PC-3 (cell line): ENCODE measurements around the gene ARL14EP. TPM values are rescaled to one million over a fixed set of nuclear protein-coding genes. Genes with fewer than 3 reads are reported as not detected.

Experiments
- ATAC-seq: fragments of 200-7000 bp; cut with Tn5 transposase; 2 replicates; pipeline ENCODE4 v1.9.1; 2020; ENCODE audit warnings: mild to moderate bottlenecking, moderate library complexity
- BruUV-seq: library from RNA; stranded (reverse); fragments of 400-500 nt; replicated peaks from 2 replicates; lab custom pipeline; 2021; lab: Mats Ljungman, UMichigan
- CTCF ChIA-PET: fragments of 300-600 bp; sonication (Branson Sonifier 250); formaldehyde crosslinking; loops from one replicate; lab custom pipeline; 2022; ENCODE audit warnings: antibody characterized with exemption; lab: Charles Lee
- POLR2A ChIA-PET: fragments of 300-600 bp; sonication (Branson Sonifier 250); formaldehyde crosslinking; loops from one replicate; lab custom pipeline; 2022; ENCODE audit warnings: antibody characterized with exemption; ENCODE audit not compliant: unreplicated experiment; lab: Charles Lee
- DNase-seq: peaks from one replicate; pipeline ENCODE4 v3.0.0-alpha.2; 2015
- H2AFZ ChIP-seq: fragments of 300-600 bp; sonication (generic); 2 replicates; pipeline ENCODE4 v1.6.0; 2016; ENCODE audit warnings: antibody characterized with exemption, low read length
- H3F3A ChIP-seq: fragments of 300-600 bp; sonication (generic); one replicate; pipeline ENCODE4 v1.6.0; 2017; ENCODE audit warnings: antibody characterized with exemption, low read length, control low read depth, mild to moderate bottlenecking; ENCODE audit not compliant: unreplicated experiment
- H3K27ac ChIP-seq: fragments of 300-600 bp; sonication (generic); 2 replicates; pipeline ENCODE4 v1.5.1; 2016; ENCODE audit warnings: mild to moderate bottlenecking, low read length
- H3K27me3 ChIP-seq: fragments of 300-600 bp; sonication (generic); 2 replicates; pipeline ENCODE4 v1.6.1; 2016; ENCODE audit warnings: low read length, mixed read lengths
- H3K36me3 ChIP-seq: fragments of 300-600 bp; sonication (generic); 2 replicates; pipeline ENCODE4 v1.6.1; 2016; ENCODE audit warnings: low read depth, mixed run types, low read length, mixed read lengths
- H3K4me1 ChIP-seq: fragments of 300-600 bp; sonication (generic); 2 replicates; pipeline ENCODE4 v1.5.1; 2016; ENCODE audit warnings: low read length; ENCODE audit not compliant: insufficient read depth
- H3K4me2 ChIP-seq: fragments of 300-600 bp; sonication (generic); 2 replicates; pipeline ENCODE4 v1.6.0; 2016; ENCODE audit warnings: low read length
- H3K4me3 ChIP-seq: fragments of 300-600 bp; sonication (generic); 2 replicates; pipeline ENCODE4 v1.5.1; 2016; ENCODE audit warnings: mild to moderate bottlenecking, low read length, mixed read lengths
- H3K79me2 ChIP-seq: fragments of 300-600 bp; sonication (generic); 2 replicates; pipeline ENCODE4 v1.6.1; 2017; ENCODE audit warnings: low read length, mixed read lengths
- H3K9ac ChIP-seq: fragments of 300-600 bp; sonication (generic); 2 replicates; pipeline ENCODE4 v1.6.0; 2016; ENCODE audit warnings: mild to moderate bottlenecking, low read length
- H3K9me2 ChIP-seq: fragments of 300-600 bp; sonication (generic); replicated peaks from 2 replicates; pipeline ENCODE4 v1.6.1; 2016; ENCODE audit warnings: mixed run types, low read length, mixed read lengths
- H3K9me3 ChIP-seq: fragments of 300-600 bp; sonication (generic); 2 replicates; pipeline ENCODE4 v1.6.1; 2016; ENCODE audit warnings: low read length, mixed read lengths
- H4K20me1 ChIP-seq: fragments of 300-600 bp; sonication (generic); 2 replicates; pipeline ENCODE4 v1.6.1; 2016; ENCODE audit warnings: low read length, mixed read lengths
- CTCF ChIP-seq: fragments of 300-600 bp; sonication (generic); conservative IDR thresholded peaks from 2 replicates; pipeline ENCODE4 v1.5.1; 2017; ENCODE audit warnings: antibody characterized with exemption, low read depth, mild to moderate bottlenecking, low read length
- EZH2 ChIP-seq: fragments of 300-600 bp; sonication (generic); IDR thresholded peaks from one replicate; pipeline ENCODE4 v1.6.1; 2017; ENCODE audit warnings: antibody characterized with exemption, mild to moderate bottlenecking, low read length; ENCODE audit not compliant: unreplicated experiment
- EZH2phosphoT487 ChIP-seq: fragments of 300-600 bp; sonication (generic); IDR thresholded peaks from 2 replicates; pipeline ENCODE4 v1.6.1; 2018; ENCODE audit warnings: mild to moderate bottlenecking, antibody characterized with exemption, low read length, borderline replicate concordance
- intact Hi-C: fragments of 100-400 bp; cut with micrococcal nuclease; formaldehyde crosslinking; loops from 2 replicates; pipeline ENCODE4 v1.9.0; 2023
- total RNA-seq: library from RNA; depleted of rRNA; stranded (reverse); fragments of >200 nt; gene quantifications from 2 replicates; pipeline ENCODE4 v1.2.3, GENCODE V29; 2014

Gene ARL14EP
- total RNA-seq, 1 experiment from 2014 or later: 8.4 TPM

GRCh38 chr11:30284836-30285235 lies 38.1 kb upstream of the ARL14EP start:
- DNase-seq (no peak), ATAC-seq (no peak)
- no peak overlapping the region for H3K4me2 ChIP-seq
- no peak overlapping the region for H3K27ac ChIP-seq
- H2AFZ ChIP-seq: no peak overlapping the region
- H3K36me3 ChIP-seq: no peaks in the 10 kb centered on the region
- no peaks in the 10 kb centered on the region for H3K9me2 ChIP-seq
- no TSS peak for BruUV-seq
- POLR2A ChIA-PET: no interaction called here
- H3K4me3 ChIP-seq: no peak overlapping the region
- no peaks in the 10 kb centered on the region for H3F3A ChIP-seq
- no peak overlapping the region for H3K9ac ChIP-seq
- CTCF ChIA-PET: no interaction called here
- TF ChIP-seq CTCF (no peak), EZH2 (no peak), EZH2phosphoT487 (no peak)
- H3K27me3 ChIP-seq: no peaks in the 10 kb centered on the region
- no peaks in the 10 kb centered on the region for H3K9me3 ChIP-seq
- intact Hi-C loops: no loop called here
- no peaks in the 10 kb centered on the region for H3K79me2 ChIP-seq
- H4K20me1 ChIP-seq: no peaks in the 10 kb centered on the region
- H3K4me1 ChIP-seq: no peaks in the 10 kb centered on the region

- no peaks in the 10 kb centered on the region for H3K36me3 ChIP-seq
- no TSS peak for BruUV-seq
- no peaks in the 10 kb centered on the region for H3K27me3 ChIP-seq
- no peaks in the 10 kb centered on the region for H4K20me1 ChIP-seq
- TF ChIP-seq CTCF: no peak
- no peak for TF ChIP-seq EZH2phosphoT487
- TF ChIP-seq EZH2: no peak
- ChIA-PET CTCF (no interaction called here), POLR2A (no interaction called here)
- DNase-seq (no peak), ATAC-seq (no peak)
- no peak overlapping the region for H3K27ac ChIP-seq
- H3K9me3 ChIP-seq: no peaks in the 10 kb centered on the region
- H2AFZ ChIP-seq: no peak overlapping the region
- no peaks in the 10 kb centered on the region for H3F3A ChIP-seq
- no peaks in the 10 kb centered on the region for H3K9me2 ChIP-seq
- no peaks in the 10 kb centered on the region for H3K4me1 ChIP-seq
- no peak overlapping the region for H3K9ac ChIP-seq
- intact Hi-C loops: no loop called here
- H3K4me3 ChIP-seq: no peak overlapping the region
- no peaks in the 10 kb centered on the region for H3K79me2 ChIP-seq
- no peak overlapping the region for H3K4me2 ChIP-seq
Observed at GRCh38 chr11:30285416-30286121, 37.3 kb upstream of the ARL14EP start.

- TF ChIP-seq CTCF: no peak
- no peak for TF ChIP-seq EZH2
- no peak for TF ChIP-seq EZH2phosphoT487
- Histone ChIP-seq H3K9me3 (no peaks in the 10 kb centered on the region), H3K4me3 (no peak overlapping the region), H4K20me1 (no peaks in the 10 kb centered on the region), H3K4me2 (no peak overlapping the region), H3K27me3 (no peaks in the 10 kb centered on the region), H3K36me3 (no peaks in the 10 kb centered on the region), H2AFZ (no peak overlapping the region), H3F3A (no peaks in the 10 kb centered on the region), H3K79me2 (no peaks in the 10 kb centered on the region), H3K9ac (no peak overlapping the region), H3K4me1 (no peaks in the 10 kb centered on the region), H3K27ac (no peak overlapping the region), H3K9me2 (no peaks in the 10 kb centered on the region)
- CTCF ChIA-PET: no interaction called here
- POLR2A ChIA-PET: no interaction called here
- ATAC-seq: no peak
- intact Hi-C loops: no loop called here
- DNase-seq: no peak
- no TSS peak for BruUV-seq
Observed at GRCh38 chr11:30291331-30291730, 31.6 kb upstream of the ARL14EP start.
